ENCODE data around the gene PPP1R3F.
"Not testable (repeated sequence)": the region's sequence is repeated elsewhere in the genome, so short reads cannot be mapped to it uniquely, and the experiment has no call there.

PPP1R3F gene

DNA sequence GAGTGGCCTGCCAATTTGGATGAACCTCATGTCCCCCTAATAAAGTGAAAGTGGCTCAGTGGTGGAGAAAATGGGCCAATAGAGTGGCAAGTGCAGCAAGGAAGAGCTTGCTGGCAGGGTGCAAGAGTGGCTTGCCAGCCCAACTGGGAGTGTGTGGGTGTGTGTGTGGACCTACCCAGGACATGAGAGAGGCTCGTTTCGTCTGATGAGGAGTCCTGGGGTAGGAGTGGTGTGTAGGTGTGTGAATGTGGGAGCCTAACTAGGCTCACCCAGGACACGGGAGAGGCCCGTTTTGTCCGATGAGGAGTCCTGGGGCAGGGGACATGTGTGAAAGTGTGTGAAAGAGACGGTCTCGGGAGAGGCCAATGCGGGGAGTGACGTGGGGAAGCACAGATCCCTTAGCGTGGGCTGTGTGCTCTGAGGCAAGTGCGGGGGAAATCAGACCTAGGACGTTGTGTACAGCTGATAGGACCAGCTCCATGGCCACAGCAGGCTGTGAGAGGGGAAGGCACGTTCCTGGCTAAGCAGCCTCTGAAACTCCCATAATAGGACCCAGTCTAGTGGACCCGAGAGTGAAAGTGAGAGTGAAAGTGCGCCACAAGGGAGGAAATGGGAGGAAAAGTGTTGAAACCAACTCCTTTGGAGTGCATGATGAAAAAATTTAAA is 39.1 kb downstream of the PPP1R3F start:
- peak; percentile 18 for DNase-seq (ENCODE audit: low read depth, low spot score)

DNA sequence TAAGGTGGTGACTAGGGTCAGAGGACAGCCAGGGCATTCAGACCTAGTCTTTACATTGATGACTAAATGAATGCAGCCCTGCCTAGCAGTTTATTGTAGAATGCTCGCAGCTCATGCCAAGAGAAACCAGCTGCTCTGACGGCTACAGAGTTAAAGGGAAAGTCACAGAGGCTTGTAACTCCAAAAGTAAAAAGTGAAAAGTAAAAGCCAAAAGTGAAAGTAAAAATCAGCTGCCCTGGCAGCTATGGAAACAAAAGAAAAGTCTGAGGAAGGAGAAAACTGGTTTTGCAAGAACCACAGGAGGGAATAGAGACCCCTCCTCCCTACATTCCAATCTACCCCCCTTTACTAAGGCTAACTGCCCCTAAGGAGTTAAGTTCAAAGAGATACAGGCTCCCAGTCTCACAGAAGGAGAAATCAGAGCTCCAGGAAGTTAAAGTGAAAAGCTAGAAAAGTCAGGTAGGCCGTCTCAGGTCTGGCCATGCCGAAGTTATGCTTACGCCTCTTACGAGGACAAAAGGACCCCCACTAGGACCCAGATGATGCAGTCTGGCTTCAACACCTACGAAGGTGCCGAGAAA is 39.9 kb downstream of the PPP1R3F start:
- peak; percentile 89 for DNase-seq (ENCODE audit: low read depth, low spot score)

GRCh38 chrX:49310371-49310770 is 40.8 kb downstream of the PPP1R3F start:
- peak; percentile 39 for DNase-seq (ENCODE audit: low read depth, low spot score)

- no peak for DNase-seq (ENCODE audit: low read depth, low spot score)
These were observed 42.6 kb downstream of the PPP1R3F start for GRCh38 chrX:49312176-49312575.

DNA sequence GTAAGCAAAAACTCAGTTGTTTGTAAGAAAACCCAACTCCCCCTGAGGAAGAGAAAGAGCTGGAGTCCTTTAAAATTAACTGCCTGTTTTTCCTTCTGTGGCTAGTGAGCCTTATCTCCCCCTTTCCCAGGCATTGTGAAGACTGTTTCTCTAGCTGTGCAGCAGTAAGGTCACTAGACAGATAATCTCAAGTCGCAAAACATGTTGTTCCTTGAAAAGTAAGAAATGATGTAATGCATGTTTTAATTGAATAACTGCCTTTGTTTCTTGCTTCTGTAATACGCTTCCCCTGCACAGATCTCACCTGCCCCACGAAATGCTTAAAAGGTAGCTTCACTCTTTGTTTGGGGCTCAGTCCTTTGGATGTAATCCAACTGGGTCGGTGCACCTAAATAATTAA is 46.5 kb downstream of the PPP1R3F start:
- no peak for DNase-seq (ENCODE audit: low read depth, low spot score)

DNA sequence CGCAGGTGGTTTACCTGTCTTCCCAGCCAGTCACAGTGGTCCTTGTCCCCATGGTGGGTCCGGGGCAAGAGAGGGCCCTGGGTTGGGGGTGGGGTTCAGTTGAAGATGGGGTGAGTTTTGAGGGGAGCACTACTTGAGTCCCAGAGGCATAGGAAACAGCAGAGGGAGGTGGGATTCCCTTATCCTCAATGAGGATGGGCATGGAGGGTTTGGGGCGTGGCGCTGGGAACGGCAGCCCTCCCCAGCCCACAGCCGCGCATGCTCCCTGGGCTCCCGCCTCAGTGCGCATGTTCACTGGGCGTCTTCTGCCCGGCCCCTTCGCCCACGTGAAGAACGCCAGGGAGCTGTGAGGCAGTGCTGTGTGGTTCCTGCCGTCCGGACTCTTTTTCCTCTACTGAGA is 52.1 kb downstream of the PPP1R3F start, which contains the start of gene GAGE12J:
TSS of gene GAGE12J (plus strand) at position 301 of the 400 bp plus-strand sequence. CDS start 1,157 bp downstream, outside the sequence.
- not testable (repeated sequence) for DNase-seq (ENCODE audit: low read depth, low spot score)

- DNase-seq (ENCODE audit: low read depth, low spot score), result not testable (repeated sequence)
These were observed 52.7 kb downstream of the PPP1R3F start for GRCh38 chrX:49322266-49322665.

GRCh38 chrX:49323735-49324134 is 54.1 kb downstream of the PPP1R3F start:
- not testable (repeated sequence) for DNase-seq (ENCODE audit: low read depth, low spot score)

- DNase-seq (ENCODE audit: low read depth, low spot score), result not testable (repeated sequence)
These were observed 60.8 kb downstream of the PPP1R3F start for GRCh38 chrX:49330421-49330820.

DNA sequence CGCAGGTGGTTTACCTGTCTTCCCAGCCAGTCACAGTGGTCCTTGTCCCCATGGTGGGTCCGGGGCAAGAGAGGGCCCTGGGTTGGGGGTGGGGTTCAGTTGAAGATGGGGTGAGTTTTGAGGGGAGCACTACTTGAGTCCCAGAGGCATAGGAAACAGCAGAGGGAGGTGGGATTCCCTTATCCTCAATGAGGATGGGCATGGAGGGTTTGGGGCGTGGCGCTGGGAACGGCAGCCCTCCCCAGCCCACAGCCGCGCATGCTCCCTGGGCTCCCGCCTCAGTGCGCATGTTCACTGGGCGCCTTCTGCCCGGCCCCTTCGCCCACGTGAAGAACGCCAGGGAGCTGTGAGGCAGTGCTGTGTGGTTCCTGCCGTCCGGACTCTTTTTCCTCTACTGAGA is 61.7 kb downstream of the PPP1R3F start, which contains the start of gene GAGE13:
TSS of gene GAGE13 (plus strand) at position 301 of the 400 bp plus-strand sequence. CDS start 1,156 bp downstream, outside the sequence.
- not testable (repeated sequence) for DNase-seq (ENCODE audit: low read depth, low spot score)

GRCh38 chrX:49331841-49332240 is 62.2 kb downstream of the PPP1R3F start:
- DNase-seq (ENCODE audit: low read depth, low spot score), result not testable (repeated sequence)
